Loucy (cell line): ENCODE data around the gene PKDCC.

Experiments used
- CTCF ChIP-seq: fragments of 200-600 bp; sonication (generic); conservative IDR thresholded peaks from 2 replicates; pipeline ENCODE4 v1.5.1; 2014; ENCODE audit warnings: mild to moderate bottlenecking, antibody characterized with exemption, low read length
- EZH2phosphoT487 ChIP-seq: fragments of 200-600 bp; IDR thresholded peaks from 2 replicates; pipeline ENCODE4 v1.6.1; 2018; ENCODE audit warnings: antibody characterized with exemption, mild to moderate bottlenecking, moderate library complexity, borderline replicate concordance

- no peak for TF ChIP-seq CTCF
- no peak for TF ChIP-seq EZH2phosphoT487
These were observed 49.4 kb upstream of the PKDCC start for GRCh38 chr2:41998186-41999127.
